H9 (cell line): ENCODE measurements around the gene LMF1. TPM values are rescaled to one million over a fixed set of nuclear protein-coding genes. Genes with fewer than 3 reads are reported as not detected.

Experiments used
- DNase-seq: peaks from one replicate; pipeline ENCODE4 v3.0.0-alpha.2; 2017
- H2AFZ ChIP-seq: one replicate; pipeline ENCODE4 v1.6.1; 2013; ENCODE audit warnings: mild to moderate bottlenecking, low read length, control low read depth, moderate library complexity
- H2AK5ac ChIP-seq: 2 replicates; pipeline ENCODE4 v1.6.1; 2013; ENCODE audit warnings: low read length, control low read depth, mixed read lengths; ENCODE audit not compliant: insufficient read length
- H2BK120ac ChIP-seq: one replicate; pipeline ENCODE4 v1.6.1; 2013; ENCODE audit warnings: low read depth, mild to moderate bottlenecking, low read length, control low read depth, inconsistent platforms; ENCODE audit not compliant: poor library complexity, severe bottlenecking
- H2BK12ac ChIP-seq: 2 replicates; pipeline ENCODE4 v1.6.1; 2013; ENCODE audit warnings: low read length, control low read depth, mixed read lengths, low read depth; ENCODE audit not compliant: insufficient read length
- H2BK15ac ChIP-seq: 2 replicates; pipeline ENCODE4 v1.6.1; 2013; ENCODE audit warnings: low read depth, low read length, control low read depth
- H2BK20ac ChIP-seq: one replicate; pipeline ENCODE4 v1.6.1; 2013; ENCODE audit warnings: low read depth, mild to moderate bottlenecking, low read length, control low read depth, inconsistent platforms; ENCODE audit not compliant: poor library complexity, severe bottlenecking
- H2BK5ac ChIP-seq: 2 replicates; pipeline ENCODE4 v1.6.1; 2013; ENCODE audit warnings: low read length, control low read depth, mixed read lengths; ENCODE audit not compliant: insufficient read length
- H3K14ac ChIP-seq: 2 replicates; pipeline ENCODE4 v1.6.1; 2013; ENCODE audit warnings: low read length, control low read depth; ENCODE audit not compliant: insufficient read depth
- H3K18ac ChIP-seq: 2 replicates; pipeline ENCODE4 v1.6.1; 2013; ENCODE audit warnings: low read depth, mild to moderate bottlenecking, mixed read lengths, low read length, control low read depth; ENCODE audit not compliant: insufficient read length
- H3K23ac ChIP-seq: 2 replicates; pipeline ENCODE4 v1.6.1; 2013; ENCODE audit warnings: low read length, control low read depth, mixed read lengths, low read depth; ENCODE audit not compliant: insufficient read length
- H3K23me2 ChIP-seq: 2 replicates; pipeline ENCODE4 v1.6.1; 2013; ENCODE audit warnings: low read depth, mild to moderate bottlenecking, mixed read lengths, low read length, control low read depth; ENCODE audit not compliant: insufficient read length, poor library complexity, severe bottlenecking
- H3K27ac ChIP-seq: 2 replicates; pipeline ENCODE4 v1.5.1; 2013; ENCODE audit warnings: low read length, control low read depth, mixed read lengths, low read depth; ENCODE audit not compliant: insufficient read length
- H3K27me3 ChIP-seq: 2 replicates; pipeline ENCODE4 v1.6.1; 2013; ENCODE audit warnings: low read length, control low read depth, inconsistent platforms; ENCODE audit not compliant: insufficient read depth
- H3K4ac ChIP-seq: 2 replicates; pipeline ENCODE4 v1.6.1; 2013; ENCODE audit warnings: low read depth, mild to moderate bottlenecking, control low read depth, inconsistent platforms, low read length, moderate library complexity
- H3K4me1 ChIP-seq: 2 replicates; pipeline ENCODE4 v1.6.1; 2013; ENCODE audit warnings: low read length, control low read depth, inconsistent platforms; ENCODE audit not compliant: insufficient read depth
- H3K4me2 ChIP-seq: 2 replicates; pipeline ENCODE4 v1.6.1; 2013; ENCODE audit warnings: low read length, control low read depth, mixed read lengths; ENCODE audit not compliant: insufficient read length, insufficient read depth
- H3K56ac ChIP-seq: 2 replicates; pipeline ENCODE4 v1.6.1; 2013; ENCODE audit warnings: low read depth, mild to moderate bottlenecking, mixed read lengths, low read length, control low read depth; ENCODE audit not compliant: insufficient read length
- H3K79me1 ChIP-seq: 2 replicates; pipeline ENCODE4 v1.6.1; 2013; ENCODE audit warnings: low read depth, mild to moderate bottlenecking, moderate library complexity, low read length, control low read depth, inconsistent platforms; ENCODE audit not compliant: insufficient read depth, poor library complexity, severe bottlenecking
- H3K79me2 ChIP-seq: 2 replicates; pipeline ENCODE4 v1.6.1; 2013; ENCODE audit warnings: low read length, control low read depth, inconsistent platforms; ENCODE audit not compliant: insufficient read depth
- H3K9ac ChIP-seq: 2 replicates; pipeline ENCODE4 v1.6.1; 2013; ENCODE audit warnings: low read length, control low read depth, mixed read lengths; ENCODE audit not compliant: insufficient read length; ENCODE audit errors: extremely low read depth
- H3K9me3 ChIP-seq: one replicate; pipeline ENCODE4 v1.6.1; 2013; ENCODE audit warnings: low read depth, low read length, inconsistent platforms; ENCODE audit not compliant: control insufficient read depth
- H3T11ph ChIP-seq: one replicate; pipeline ENCODE4 v1.6.1; 2013; ENCODE audit warnings: mild to moderate bottlenecking, low read length, control low read depth, inconsistent platforms
- H4K20me1 ChIP-seq: one replicate; pipeline ENCODE4 v1.6.1; 2013; ENCODE audit not compliant: control insufficient read depth, insufficient read length, insufficient read depth
- H4K5ac ChIP-seq: 2 replicates; pipeline ENCODE4 v1.6.1; 2013; ENCODE audit warnings: low read depth, mild to moderate bottlenecking, mixed read lengths, low read length, control low read depth; ENCODE audit not compliant: insufficient read length
- H4K8ac ChIP-seq: replicated peaks from 2 replicates; pipeline ENCODE4 v1.6.1; 2013; ENCODE audit warnings: low read length, control low read depth, mixed read lengths, low read depth; ENCODE audit not compliant: insufficient read length
- H4K91ac ChIP-seq: 2 replicates; pipeline ENCODE4 v1.6.1; 2013; ENCODE audit warnings: low read depth, mild to moderate bottlenecking, moderate library complexity, mixed read lengths, low read length, control low read depth; ENCODE audit not compliant: insufficient read length
- H3K27ac Mint-ChIP-seq, 3 experiments: 2 replicates in 2 of 3; 3 replicates in 1 of 3; pipeline ENCODE4 v1.8.0; 2020 to 2021; ENCODE audit warnings: mixed read lengths in 3 of 3, mild to moderate bottlenecking in 1 of 3, moderate library complexity in 1 of 3
- H3K27me3 Mint-ChIP-seq: 2 replicates; pipeline ENCODE4 v1.8.0; 2021; ENCODE audit warnings: low read depth, mild to moderate bottlenecking, moderate library complexity, mixed read lengths
- H3K36me3 Mint-ChIP-seq, 3 experiments: 2 replicates in 2 of 3; 3 replicates in 1 of 3; pipeline ENCODE4 v1.8.0; 2020 to 2021; ENCODE audit warnings: low read depth in 3 of 3, mixed read lengths in 3 of 3; ENCODE audit not compliant: insufficient read depth in 1 of 3
- H3K4me1 Mint-ChIP-seq, 2 experiments: 2 replicates each; pipeline ENCODE4 v1.8.0; 2020; ENCODE audit warnings: mixed read lengths in 2 of 2
- H3K4me3 Mint-ChIP-seq, 2 experiments: 2 replicates in 1 of 2; 3 replicates in 1 of 2; pipeline ENCODE4 v1.8.0; 2020 to 2021; ENCODE audit warnings: mild to moderate bottlenecking in 2 of 2, mixed read lengths in 2 of 2, moderate library complexity in 1 of 2
- H3K9me3 Mint-ChIP-seq, 2 experiments: 2 replicates in 1 of 2; 3 replicates in 1 of 2; pipeline ENCODE4 v1.8.0; 2020; ENCODE audit warnings: mild to moderate bottlenecking in 2 of 2, mixed read lengths in 2 of 2, moderate library complexity in 1 of 2
- WGBS: extraction: QIAGEN DNeasy Blood & Tissue Kit; methylation state at CpG from one replicate; pipeline ENCODE4 v1.1.7; 2013; ENCODE audit warnings: missing lambda C conversion rate, low lambda C conversion rate, mixed read lengths; ENCODE audit not compliant: insufficient read length; ENCODE audit errors: extremely low coverage; 5-methylcytosine and 5-hydroxymethylcytosine counted together
- total RNA-seq: library from RNA; stranded (reverse); gene quantifications from 2 replicates; pipeline ENCODE4 v1.2.1, GENCODE V29; 2021
- TF ChIP-seq, protein P1 (sequence below): fragments of 200-600 bp; sonication (generic); conservative IDR thresholded peaks from 3 replicates; pipeline ENCODE4 v1.8.0; 2021; ENCODE audit warnings: antibody characterized with exemption, mild to moderate bottlenecking

Gene LMF1
- total RNA-seq, 1 experiment from 2014 or later: 7.1 TPM

DNA sequence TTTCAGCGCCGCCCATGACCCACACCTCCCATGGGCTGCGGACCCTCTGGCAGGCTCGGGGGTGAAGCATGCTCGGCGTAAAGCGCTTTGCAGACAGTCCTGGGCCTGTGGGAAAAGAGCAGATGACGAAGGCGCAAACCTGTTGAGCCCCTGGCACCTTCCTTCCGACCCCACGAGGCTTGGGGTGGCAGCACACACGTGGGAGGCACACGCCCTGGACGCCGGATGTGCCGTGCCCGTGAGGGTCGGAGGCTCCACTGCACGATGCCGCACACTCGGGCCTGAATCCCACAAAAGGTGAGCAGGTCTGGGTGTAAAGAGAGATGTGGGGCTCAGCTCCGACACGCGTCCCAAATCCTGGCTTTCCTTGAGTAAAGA is 71.1 kb downstream of the LMF1 start:
- Histone ChIP-seq H4K5ac (no peak overlapping the region), H3K23ac (no peak overlapping the region), H3K23me2 (no peaks in the 10 kb centered on the region), H2BK12ac (no peak overlapping the region), H3T11ph (no peak overlapping the region), H4K8ac (no peak overlapping the region), H3K79me1 (no peaks in the 10 kb centered on the region), H2BK15ac (no peak overlapping the region), H3K27ac (no peak overlapping the region), H3K4me1 (no peaks in the 10 kb centered on the region), H2BK120ac (no peak overlapping the region), H4K20me1 (no peaks in the 10 kb centered on the region), H4K91ac (no peak overlapping the region), H3K18ac (no peak overlapping the region), H2AK5ac (no peak overlapping the region), H3K27me3 (no peaks in the 10 kb centered on the region), H3K9me3 (no peaks in the 10 kb centered on the region), H2BK20ac (no peak overlapping the region), H3K79me2 (no peaks in the 10 kb centered on the region), H3K4ac (no peak overlapping the region), H3K56ac (no peak overlapping the region), H2BK5ac (no peak overlapping the region), H3K9ac (no peak overlapping the region), H2AFZ (no peak overlapping the region), H3K14ac (no peak overlapping the region), H3K4me2 (no peak overlapping the region)
- Mint-ChIP-seq H3K4me1 (peaks cover 5 to 6% of the 10 kb centered on the region in 2 experiments; a peak in 2 of 4 replicates), H3K27me3 (no peaks in the 10 kb centered on the region), H3K4me3 (no peak overlapping the region), H3K27ac (0 out of 7 replicates have a peak overlapping the region, but pooled peaks of 2 of the 3 experiments have one; percentile 36 to 61), H3K9me3 (peaks cover 0 to under 1% of the 10 kb centered on the region in 2 experiments; a peak in 1 of 5 replicates), H3K36me3 (no peaks in the 10 kb centered on the region; a peak in 1 of 7 replicates)
- DNase-seq: no peak
- no CpG with 5 or more reads among the region's 24 CpGs for WGBS
- TF ChIP-seq, protein P1, sequence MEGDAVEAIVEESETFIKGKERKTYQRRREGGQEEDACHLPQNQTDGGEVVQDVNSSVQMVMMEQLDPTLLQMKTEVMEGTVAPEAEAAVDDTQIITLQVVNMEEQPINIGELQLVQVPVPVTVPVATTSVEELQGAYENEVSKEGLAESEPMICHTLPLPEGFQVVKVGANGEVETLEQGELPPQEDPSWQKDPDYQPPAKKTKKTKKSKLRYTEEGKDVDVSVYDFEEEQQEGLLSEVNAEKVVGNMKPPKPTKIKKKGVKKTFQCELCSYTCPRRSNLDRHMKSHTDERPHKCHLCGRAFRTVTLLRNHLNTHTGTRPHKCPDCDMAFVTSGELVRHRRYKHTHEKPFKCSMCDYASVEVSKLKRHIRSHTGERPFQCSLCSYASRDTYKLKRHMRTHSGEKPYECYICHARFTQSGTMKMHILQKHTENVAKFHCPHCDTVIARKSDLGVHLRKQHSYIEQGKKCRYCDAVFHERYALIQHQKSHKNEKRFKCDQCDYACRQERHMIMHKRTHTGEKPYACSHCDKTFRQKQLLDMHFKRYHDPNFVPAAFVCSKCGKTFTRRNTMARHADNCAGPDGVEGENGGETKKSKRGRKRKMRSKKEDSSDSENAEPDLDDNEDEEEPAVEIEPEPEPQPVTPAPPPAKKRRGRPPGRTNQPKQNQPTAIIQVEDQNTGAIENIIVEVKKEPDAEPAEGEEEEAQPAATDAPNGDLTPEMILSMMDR: no peak
